HG03066 (cell line): ENCODE measurements around the gene FUCA1.
"Not testable (repeated sequence)": the region's sequence is repeated elsewhere in the genome, so short reads cannot be mapped to it uniquely, and the experiment has no call there.

ENCODE experiments used
- ATAC-seq: cut with Tn5 transposase; IDR thresholded peaks from one replicate; pipeline ENCODE4 v1.9.1; 2021; ENCODE audit warnings: low read depth; ENCODE audit not compliant: unreplicated experiment

Gene FUCA1

GRCh38 chr1:23804183-23804835 is 63.8 kb downstream of the FUCA1 start:
- ATAC-seq = no peak

GRCh38 chr1:23803674-23804073 is 64.4 kb downstream of the FUCA1 start:
- no peak for ATAC-seq

GRCh38 chr1:23802809-23803342 is 65.2 kb downstream of the FUCA1 start:
- not testable (repeated sequence) for ATAC-seq

GRCh38 chr1:23801876-23802275 is 66.2 kb downstream of the FUCA1 start:
- ATAC-seq = no peak

GRCh38 chr1:23801338-23801748 is 66.7 kb downstream of the FUCA1 start:
- ATAC-seq = no peak

- peak; percentile 79 for ATAC-seq
These were observed 67.4 kb downstream of the FUCA1 start, which contains the start of gene GALE for GRCh38 chr1:23800400-23801337. Gene GALE, minus strand, starts transcription at chr1:23800754. Its CDS starts 1,747 bp downstream, at chr1:23799007.

GRCh38 chr1:23799570-23800399 is 68.3 kb downstream of the FUCA1 start:
- peak; percentile 15 for ATAC-seq

- no peak for ATAC-seq
These were observed 68.9 kb downstream of the FUCA1 start for GRCh38 chr1:23799255-23799569.

GRCh38 chr1:23798662-23799142 is 69.4 kb downstream of the FUCA1 start:
- no peak for ATAC-seq

- no peak for ATAC-seq
These were observed 70.3 kb downstream of the FUCA1 start for GRCh38 chr1:23797478-23798448.

- ATAC-seq = no peak
These were observed 71.4 kb downstream of the FUCA1 start for GRCh38 chr1:23796466-23797271.

- no peak for ATAC-seq
These were observed 72.2 kb downstream of the FUCA1 start for GRCh38 chr1:23795676-23796465.
